Cardiac muscle cell (in vitro differentiated cells and primary cell): ENCODE measurements around the gene SV2A. TPM values are rescaled to one million over a fixed set of nuclear protein-coding genes. Genes with fewer than 3 reads are reported as not detected.
"Not testable (repeated sequence)": the region's sequence is repeated elsewhere in the genome, so short reads cannot be mapped to it uniquely, and the experiment has no call there.

ENCODE experiments used
- DNase-seq, 2 donors: peaks; one replicate each; pipeline versions ENCODE4 v3.0.0 to v3.0.0-alpha.2; 2010 to 2017; ENCODE audit warnings: low read depth in 1 of 2, low spot score in 1 of 2
- H3K27ac ChIP-seq: fragments of 200-600 bp; sonication (generic); 2 replicates; pipeline ENCODE4 v1.5.1; 2016
- H3K27me3 ChIP-seq: fragments of 200-600 bp; sonication (generic); 2 replicates; pipeline ENCODE4 v1.6.0; 2016; ENCODE audit warnings: control low read depth
- H3K36me3 ChIP-seq: fragments of 200-600 bp; sonication (generic); 2 replicates; pipeline ENCODE4 v1.5.1; 2016; ENCODE audit warnings: control low read depth
- H3K4me1 ChIP-seq: fragments of 200-600 bp; sonication (generic); 2 replicates; pipeline ENCODE4 v1.8.1; 2017; ENCODE audit warnings: low read depth, mild to moderate bottlenecking, mixed run types
- H3K4me3 ChIP-seq: fragments of 200-600 bp; sonication (generic); 2 replicates; pipeline ENCODE4 v1.5.1; 2016; ENCODE audit warnings: mild to moderate bottlenecking
- H3K9me3 ChIP-seq: fragments of 200-600 bp; sonication (generic); 2 replicates; pipeline ENCODE4 v1.5.1; 2017; ENCODE audit warnings: low read depth, mild to moderate bottlenecking, control low read depth
- CTCF ChIP-seq: IDR thresholded peaks from 2 replicates; pipeline ENCODE4 v1.5.1; 2012; ENCODE audit warnings: low read depth, mild to moderate bottlenecking, low read length
- polyA plus RNA-seq: library from polyadenylated mRNA; unstranded; fragments of >200 nt; fragmentation: Nextera tagmentation; extraction: Ambion mirVana; gene quantifications from 2 replicates; pipeline ENCODE4 v1.2.1, GENCODE V29; 2016
- total RNA-seq: library from RNA; depleted of rRNA; stranded (reverse); fragments of >200 nt; gene quantifications from 2 replicates; pipeline ENCODE4 v1.2.3, GENCODE V29; 2016

The SV2A gene
- total and polyA plus RNA-seq, 2 experiments from 2014 or later: 19.2 to 23.3 TPM

GRCh38 chr1:149942885-149943284, 25.2 kb upstream of the SV2A start:
- peaks cover 11% of the 10 kb centered on the region for H3K4me1 ChIP-seq
- peaks cover 27% of the 10 kb centered on the region for H3K36me3 ChIP-seq
- no peaks in the 10 kb centered on the region for H3K27me3 ChIP-seq
- no peak for DNase-seq
- peak overlapping the region; percentile 65 for H3K27ac ChIP-seq
- H3K4me3 ChIP-seq: no peak overlapping the region
- H3K9me3 ChIP-seq: no peaks in the 10 kb centered on the region
- TF ChIP-seq CTCF: no peak

- H3K36me3 ChIP-seq: peaks cover 21% of the 10 kb centered on the region
- H3K27ac ChIP-seq: peak overlapping the region; percentile 65
- H3K27me3 ChIP-seq: no peaks in the 10 kb centered on the region
- peak; percentile 62 to 72 for DNase-seq
- no peak overlapping the region for H3K4me3 ChIP-seq
- H3K4me1 ChIP-seq: peaks cover 15% of the 10 kb centered on the region
- TF ChIP-seq CTCF: peak; percentile 56
- no peaks in the 10 kb centered on the region for H3K9me3 ChIP-seq
Measured at GRCh38 chr1:149942207-149942606, 24.6 kb upstream of the SV2A start.

- TF ChIP-seq CTCF: no peak
- no peak for DNase-seq
- H3K27me3 ChIP-seq: no peaks in the 10 kb centered on the region
- no peak overlapping the region for H3K4me3 ChIP-seq
- no peak overlapping the region for H3K27ac ChIP-seq
- H3K4me1 ChIP-seq: peaks cover 23% of the 10 kb centered on the region
- H3K9me3 ChIP-seq: no peaks in the 10 kb centered on the region
- H3K36me3 ChIP-seq: peaks cover 13% of the 10 kb centered on the region
Measured at GRCh38 chr1:149940427-149940826, 22.8 kb upstream of the SV2A start.

- not testable (repeated sequence) for DNase-seq, H3K27me3 ChIP-seq, H3K36me3 ChIP-seq, H3K9me3 ChIP-seq, H3K4me3 ChIP-seq
- H3K4me1 ChIP-seq: peaks cover 23% of the 10 kb centered on the region
- peak overlapping the region; percentile 95 for H3K27ac ChIP-seq
Measured at GRCh38 chr1:149938668-149939003, 21.0 kb upstream of the SV2A start.

GRCh38 chr1:149937759-149938158, 20.1 kb upstream of the SV2A start:
- Histone ChIP-seq H3K4me3 (no peak overlapping the region), H3K27me3 (no peaks in the 10 kb centered on the region), H3K27ac (no peak overlapping the region), H3K36me3 (no peaks in the 10 kb centered on the region), H3K9me3 (no peaks in the 10 kb centered on the region), H3K4me1 (peaks cover 23% of the 10 kb centered on the region)
- TF ChIP-seq CTCF: no peak
- no peak for DNase-seq

GRCh38 chr1:149936992-149937705, 19.5 kb upstream of the SV2A start:
- Histone ChIP-seq H3K4me3 (peak overlapping the region; percentile 5), H3K9me3 (no peaks in the 10 kb centered on the region), H3K36me3 (no peaks in the 10 kb centered on the region), H3K27ac (no peak overlapping the region), H3K27me3 (no peaks in the 10 kb centered on the region), H3K4me1 (peaks cover 23% of the 10 kb centered on the region)
- no peak for TF ChIP-seq CTCF
- peak in 1 of 2 donors; percentile 38 for DNase-seq
